ENCODE data around the gene TM4SF1.
A peak's percentile ranks its signal among the peaks of the same experiment; 100 is the strongest.
"Not testable (repeated sequence)": the region's sequence is repeated elsewhere in the genome, so short reads cannot be mapped to it uniquely, and the experiment has no call there.

TM4SF1 gene

GRCh38 chr3:149393345-149394160 lies 16.1 kb upstream of the TM4SF1 start:
- DNase-seq: peak in 1 of 5 experiments; percentile 64

- no peak for DNase-seq
Observed at GRCh38 chr3:149391960-149392359, 14.5 kb upstream of the TM4SF1 start.

- DNase-seq: no peak
Observed at GRCh38 chr3:149390772-149391212, 13.3 kb upstream of the TM4SF1 start.

GRCh38 chr3:149390294-149390693 lies 12.8 kb upstream of the TM4SF1 start:
- DNase-seq: no peak

- no peak for DNase-seq
Observed at GRCh38 chr3:149388531-149389417, 11.3 kb upstream of the TM4SF1 start.

GRCh38 chr3:149388001-149388440 lies 10.6 kb upstream of the TM4SF1 start:
- DNase-seq: no peak

GRCh38 chr3:149386299-149386606 lies 8.8 kb upstream of the TM4SF1 start:
- DNase-seq: no peak

- DNase-seq: no peak
Observed at GRCh38 chr3:149385617-149386298, 8.3 kb upstream of the TM4SF1 start.

GRCh38 chr3:149384911-149385321 lies 7.5 kb upstream of the TM4SF1 start:
- no peak for DNase-seq

- DNase-seq: no peak
Observed at GRCh38 chr3:149384167-149384566, 6.7 kb upstream of the TM4SF1 start.

- DNase-seq: no peak
Observed at GRCh38 chr3:149383703-149384102, 6.3 kb upstream of the TM4SF1 start.

- DNase-seq: no peak
Observed at GRCh38 chr3:149382518-149382917, 5.1 kb upstream of the TM4SF1 start.

GRCh38 chr3:149382101-149382467 lies 4.6 kb upstream of the TM4SF1 start:
- no peak for DNase-seq

- DNase-seq: no peak
Observed at GRCh38 chr3:149381173-149382100, 4.0 kb upstream of the TM4SF1 start.

GRCh38 chr3:149380220-149380619 lies 2.8 kb upstream of the TM4SF1 start:
- not testable (repeated sequence) for DNase-seq

- DNase-seq: no peak
Observed at GRCh38 chr3:149378478-149379309, 1.2 kb upstream of the TM4SF1 start.

- DNase-seq: no peak
Observed at GRCh38 chr3:149376718-149377407, 586 bp downstream of the TM4SF1 start.

- no peak for DNase-seq
Observed at GRCh38 chr3:149375501-149376196, 1.8 kb downstream of the TM4SF1 start.

- no peak for DNase-seq
Observed at GRCh38 chr3:149374793-149375500, 2.5 kb downstream of the TM4SF1 start.
